Raji (cell line): Measurements from ENCODE around the gene FOXP3.

Experiments
- POLR2A ChIP-seq: IDR thresholded peaks from 2 replicates; pipeline ENCODE4 v1.6.1; 2011; ENCODE audit warnings: low read depth, low read length, control low read depth; ENCODE audit not compliant: insufficient read depth

The FOXP3 gene

DNA sequence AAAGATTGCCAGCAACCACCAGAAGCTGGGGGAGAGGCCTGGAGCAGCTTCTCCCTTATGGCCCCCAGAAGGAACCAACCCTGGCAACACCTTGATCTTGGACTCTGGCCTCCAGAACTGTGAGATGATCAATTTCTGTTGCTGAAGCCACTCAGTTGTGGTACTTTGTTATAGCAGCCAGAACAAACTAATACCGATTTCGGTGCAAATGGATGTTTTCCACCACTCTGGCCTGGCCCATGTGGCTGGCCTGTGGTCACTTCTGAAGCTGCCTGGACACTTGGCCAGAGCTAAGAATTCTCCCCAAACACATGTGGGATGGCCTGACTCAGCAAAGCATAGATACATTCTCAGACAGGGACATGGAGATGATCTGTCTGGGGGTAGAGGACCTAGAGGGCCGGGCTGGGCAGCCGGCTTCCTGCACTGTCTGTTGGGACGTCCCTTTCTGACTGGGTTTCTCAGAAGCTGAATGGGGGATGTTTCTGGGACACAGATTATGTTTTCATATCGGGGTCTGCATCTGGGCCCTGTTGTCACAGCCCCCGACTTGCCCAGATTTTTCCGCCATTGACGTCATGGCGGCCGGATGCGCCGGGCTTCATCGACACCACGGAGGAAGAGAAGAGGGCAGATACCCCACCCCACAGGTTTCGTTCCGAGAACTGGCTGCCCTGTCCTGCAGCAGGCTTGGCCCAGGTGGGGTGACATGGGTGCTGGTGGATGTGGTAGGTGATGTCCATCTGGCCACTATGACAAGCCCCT, 4.1 kb downstream of the FOXP3 start:
- TF ChIP-seq POLR2A = no peak

DNA sequence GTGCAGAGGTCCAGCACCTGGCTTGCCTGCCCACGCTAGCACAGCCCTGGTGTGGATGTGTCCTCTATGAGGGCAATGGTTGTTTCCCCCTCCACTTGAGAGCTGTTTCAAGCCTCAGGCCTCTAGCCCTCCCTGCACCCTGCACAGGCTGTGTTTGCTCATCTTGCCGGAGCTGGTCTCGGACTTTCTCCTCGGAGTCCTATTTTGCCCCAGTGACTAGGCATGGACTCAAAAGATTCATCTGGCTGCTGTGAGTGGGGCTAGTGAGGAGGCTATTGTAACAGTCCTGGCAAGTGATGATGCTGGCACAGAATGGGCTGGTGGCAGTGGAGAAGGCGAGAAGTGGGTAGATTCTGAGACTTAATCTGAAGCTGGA, 5.8 kb downstream of the FOXP3 start:
- no peak for TF ChIP-seq POLR2A

DNA sequence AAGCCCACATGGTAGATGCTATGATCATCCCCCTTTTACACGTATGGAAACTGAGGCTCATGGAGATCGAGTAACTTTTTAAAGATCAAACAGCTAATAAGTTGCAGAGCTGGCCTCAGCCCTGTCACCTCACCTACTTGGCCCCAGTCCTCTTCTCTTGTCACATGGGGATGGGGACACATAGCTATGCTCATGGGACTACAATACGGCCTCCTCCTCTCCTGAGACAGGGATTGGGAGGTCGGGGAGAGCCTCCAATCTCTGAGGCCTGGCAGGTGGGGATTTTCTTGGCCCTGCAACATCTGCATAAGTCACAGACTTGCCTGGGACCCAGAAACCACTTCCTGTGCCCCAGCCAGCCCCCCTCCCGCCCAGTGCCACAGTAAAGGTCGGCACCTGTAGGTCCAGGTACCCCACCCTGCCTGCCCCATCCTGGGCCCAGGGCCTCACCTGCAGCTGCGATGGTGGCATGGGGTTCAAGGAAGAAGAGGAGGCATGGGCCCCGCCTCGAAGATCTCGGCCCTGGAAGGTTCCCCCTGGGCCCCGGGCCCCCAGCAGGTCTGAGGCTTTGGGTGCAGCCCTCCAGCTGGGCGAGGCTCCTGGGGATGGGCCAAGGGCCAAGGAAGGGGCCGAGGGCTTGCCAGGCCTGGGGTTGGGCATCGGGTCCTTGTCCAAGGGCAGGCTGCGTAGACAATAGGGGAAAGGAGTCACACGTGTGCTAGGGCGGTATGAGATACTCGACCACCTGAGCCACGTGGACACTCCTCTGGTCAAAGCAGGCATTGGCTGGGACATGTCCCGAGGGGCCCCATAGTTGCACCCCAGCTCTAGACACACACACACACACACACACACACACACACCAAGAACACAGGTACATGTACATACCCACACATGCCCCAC, 6.4 kb downstream of the FOXP3 start:
- no peak for TF ChIP-seq POLR2A

DNA sequence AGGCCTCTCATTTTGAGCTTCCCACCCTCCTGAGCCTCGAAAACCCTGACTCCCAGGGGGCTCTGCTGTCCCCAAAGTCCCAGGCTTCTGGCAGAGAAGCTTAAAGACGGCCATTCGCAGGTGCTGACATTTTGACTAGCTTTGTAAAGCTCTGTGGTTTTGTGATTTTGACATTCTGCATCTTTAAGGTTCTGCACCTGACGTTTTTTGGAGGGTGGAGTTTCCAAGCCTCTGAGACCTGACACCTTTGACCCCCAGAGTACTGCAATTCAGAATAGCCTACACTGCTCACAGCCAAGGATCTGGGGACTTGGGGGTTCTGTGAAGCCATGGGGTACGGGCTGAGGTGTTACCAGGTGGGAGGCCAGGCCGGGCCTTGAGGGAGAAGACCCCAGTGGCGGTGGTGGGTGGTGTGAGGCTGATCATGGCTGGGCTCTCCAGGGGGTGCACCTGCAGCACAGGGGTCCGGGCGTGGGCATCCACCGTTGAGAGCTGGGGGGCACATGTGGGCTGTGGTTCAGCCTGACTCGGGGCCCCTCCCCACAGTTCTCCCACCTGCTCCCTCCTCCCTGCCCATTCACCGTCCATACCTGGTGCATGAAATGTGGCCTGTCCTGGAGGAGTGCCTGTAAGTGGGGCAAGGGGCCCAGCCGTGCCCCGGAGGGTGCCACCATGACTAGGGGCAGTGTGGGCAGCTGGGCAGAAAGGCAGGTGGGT, 7.3 kb downstream of the FOXP3 start:
- no peak for TF ChIP-seq POLR2A

DNA sequence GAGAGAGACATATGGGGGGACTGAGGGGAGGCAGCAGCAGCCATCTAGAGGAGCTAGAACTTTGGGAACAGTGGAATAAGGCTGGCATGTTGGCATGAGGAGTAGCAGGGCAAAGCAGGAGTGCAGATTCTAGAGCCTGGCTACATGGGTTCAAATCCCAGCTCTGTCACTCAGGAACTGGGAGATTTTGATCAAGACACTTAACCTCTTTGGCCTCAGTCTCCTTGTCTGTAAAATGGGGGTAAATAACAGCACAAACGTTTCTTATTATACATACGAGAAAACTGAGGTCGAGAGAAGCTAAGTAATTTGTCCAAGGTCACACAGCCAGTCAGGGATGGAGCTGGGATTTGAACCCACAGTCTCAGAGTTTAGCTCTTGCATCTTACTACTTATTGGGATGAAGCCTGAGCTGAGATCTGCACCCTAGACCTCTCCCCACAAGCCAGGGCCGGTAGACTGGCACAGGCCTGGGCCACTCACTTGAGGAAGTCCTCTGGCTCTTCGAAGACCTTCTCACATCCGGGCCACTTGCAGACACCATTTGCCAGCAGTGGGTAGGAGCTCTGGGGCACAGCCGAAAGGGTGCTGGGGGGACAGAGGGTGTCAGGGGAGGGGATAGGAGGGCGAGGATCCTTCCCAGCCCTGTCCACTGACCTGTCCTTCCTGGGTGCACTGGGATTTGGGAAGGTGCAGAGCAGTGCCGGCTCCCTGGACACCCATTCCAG, 8.1 kb downstream of the FOXP3 start:
- TF ChIP-seq POLR2A = no peak

DNA sequence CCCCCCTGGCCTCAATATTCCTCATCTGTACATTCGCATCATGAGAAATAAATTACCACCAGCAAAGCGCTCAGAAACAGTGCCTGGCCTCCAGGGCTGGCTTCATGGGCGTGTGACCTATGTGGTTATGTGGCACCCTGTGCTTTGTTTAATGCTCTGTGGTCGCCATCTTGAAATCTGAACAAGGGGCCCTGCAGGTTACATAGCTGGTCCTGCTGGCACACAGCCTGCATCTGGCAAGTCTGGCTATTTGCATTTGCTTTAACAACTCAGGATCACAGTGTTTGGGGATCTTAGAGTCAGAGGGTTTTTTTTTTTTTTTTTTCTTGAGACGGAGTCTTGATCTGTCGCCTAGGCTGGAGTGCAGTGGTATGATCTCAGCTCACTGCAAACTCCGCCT, 9.9 kb downstream of the FOXP3 start:
- no peak for TF ChIP-seq POLR2A

DNA sequence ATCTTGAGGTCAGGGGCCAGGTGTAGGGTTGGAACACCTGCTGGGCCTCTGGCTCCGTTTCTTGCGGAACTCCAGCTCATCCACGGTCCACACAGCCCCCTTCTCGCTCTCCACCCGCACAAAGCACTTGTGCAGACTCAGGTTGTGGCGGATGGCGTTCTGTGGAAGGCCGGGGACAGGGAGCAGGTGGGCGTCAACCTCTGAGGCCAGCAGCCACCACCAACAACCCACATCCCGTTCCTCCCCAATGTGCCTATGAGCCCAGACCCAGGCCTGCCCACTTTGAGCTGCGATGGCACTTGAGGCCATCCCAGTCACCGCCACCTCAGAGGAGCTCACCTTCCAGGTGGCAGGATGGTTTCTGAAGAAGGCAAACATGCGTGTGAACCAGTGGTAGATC, 13.2 kb downstream of the FOXP3 start:
- no peak for TF ChIP-seq POLR2A

DNA sequence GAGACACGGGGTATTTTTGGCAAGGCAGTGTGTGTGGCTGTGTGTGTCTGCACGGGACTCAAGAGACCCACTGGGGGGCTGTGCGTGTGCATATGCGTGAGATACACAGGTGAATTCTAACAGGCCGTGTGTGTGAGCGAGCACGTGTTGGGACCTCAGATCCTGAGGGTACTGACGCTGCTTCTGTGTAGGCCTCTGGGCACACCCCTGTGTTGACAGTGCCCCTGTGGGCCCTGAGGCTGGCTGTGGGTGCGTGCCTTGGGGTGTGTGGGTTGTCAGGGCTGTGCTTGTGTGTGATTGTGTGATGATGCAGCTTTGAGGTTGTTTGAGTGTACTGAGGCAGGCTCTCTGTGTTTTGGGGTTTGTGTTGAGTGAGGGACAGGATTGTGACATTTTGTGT, 13.9 kb downstream of the FOXP3 start:
- no peak for TF ChIP-seq POLR2A

DNA sequence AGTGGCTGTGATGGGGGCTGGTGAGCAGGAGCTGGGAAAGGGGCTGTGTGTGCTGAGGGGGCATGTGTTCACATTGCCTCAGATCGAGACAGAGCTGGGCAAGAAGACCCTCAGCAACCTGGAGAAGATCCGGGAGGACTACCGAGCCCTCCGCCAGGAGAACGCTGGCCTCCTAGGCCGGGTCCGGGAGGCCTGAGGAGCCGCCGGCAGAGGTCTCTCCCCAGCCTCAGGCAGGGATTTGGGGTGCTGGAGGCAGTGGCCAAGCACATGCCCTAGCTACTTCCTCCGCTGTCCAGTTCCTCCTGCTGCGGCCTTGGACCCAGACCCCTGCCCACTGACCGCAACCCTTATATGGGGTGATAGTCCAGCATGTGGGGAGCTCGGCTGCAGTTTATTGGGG, 14.4 kb downstream of the FOXP3 start:
- no peak for TF ChIP-seq POLR2A

DNA sequence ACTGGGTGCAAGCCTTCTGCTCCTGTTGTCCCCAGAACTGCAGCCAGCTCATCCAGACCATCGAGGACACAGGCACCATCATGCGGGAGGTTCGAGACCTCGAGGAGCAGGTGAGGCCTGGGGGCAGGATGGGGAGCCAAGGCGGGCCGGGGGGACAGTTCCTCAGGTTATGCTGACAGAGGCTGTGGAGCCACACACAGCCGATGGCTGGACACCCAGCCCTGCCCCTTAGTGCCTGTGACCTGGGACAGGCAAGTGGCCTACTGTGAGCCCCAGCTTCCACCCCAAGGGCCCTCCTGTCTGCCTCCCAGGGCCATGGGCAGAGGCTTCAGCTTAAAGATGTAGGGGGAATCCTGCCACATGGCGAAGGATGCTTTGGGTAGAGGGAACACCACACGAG, 14.9 kb downstream of the FOXP3 start:
- no peak for TF ChIP-seq POLR2A

DNA sequence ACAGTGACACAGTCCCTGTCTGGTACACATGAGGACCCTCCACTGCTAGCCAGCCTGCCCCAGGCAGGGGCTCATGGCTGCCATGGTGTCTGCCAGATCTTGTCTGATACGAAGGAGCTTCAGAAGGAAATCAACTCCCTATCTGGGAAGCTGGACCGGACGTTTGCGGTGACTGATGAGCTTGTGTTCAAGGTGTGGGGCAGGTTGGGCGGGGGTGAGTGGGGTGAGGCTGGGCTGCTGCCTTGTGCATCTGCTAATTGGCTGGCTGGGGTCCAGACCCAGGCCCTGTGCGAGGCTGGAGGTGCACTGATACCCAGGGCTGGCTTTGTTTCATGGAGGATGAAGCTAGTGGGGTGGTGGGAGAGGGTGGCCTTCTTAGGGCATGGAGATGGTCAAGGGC, 15.4 kb downstream of the FOXP3 start:
- TF ChIP-seq POLR2A = no peak

DNA sequence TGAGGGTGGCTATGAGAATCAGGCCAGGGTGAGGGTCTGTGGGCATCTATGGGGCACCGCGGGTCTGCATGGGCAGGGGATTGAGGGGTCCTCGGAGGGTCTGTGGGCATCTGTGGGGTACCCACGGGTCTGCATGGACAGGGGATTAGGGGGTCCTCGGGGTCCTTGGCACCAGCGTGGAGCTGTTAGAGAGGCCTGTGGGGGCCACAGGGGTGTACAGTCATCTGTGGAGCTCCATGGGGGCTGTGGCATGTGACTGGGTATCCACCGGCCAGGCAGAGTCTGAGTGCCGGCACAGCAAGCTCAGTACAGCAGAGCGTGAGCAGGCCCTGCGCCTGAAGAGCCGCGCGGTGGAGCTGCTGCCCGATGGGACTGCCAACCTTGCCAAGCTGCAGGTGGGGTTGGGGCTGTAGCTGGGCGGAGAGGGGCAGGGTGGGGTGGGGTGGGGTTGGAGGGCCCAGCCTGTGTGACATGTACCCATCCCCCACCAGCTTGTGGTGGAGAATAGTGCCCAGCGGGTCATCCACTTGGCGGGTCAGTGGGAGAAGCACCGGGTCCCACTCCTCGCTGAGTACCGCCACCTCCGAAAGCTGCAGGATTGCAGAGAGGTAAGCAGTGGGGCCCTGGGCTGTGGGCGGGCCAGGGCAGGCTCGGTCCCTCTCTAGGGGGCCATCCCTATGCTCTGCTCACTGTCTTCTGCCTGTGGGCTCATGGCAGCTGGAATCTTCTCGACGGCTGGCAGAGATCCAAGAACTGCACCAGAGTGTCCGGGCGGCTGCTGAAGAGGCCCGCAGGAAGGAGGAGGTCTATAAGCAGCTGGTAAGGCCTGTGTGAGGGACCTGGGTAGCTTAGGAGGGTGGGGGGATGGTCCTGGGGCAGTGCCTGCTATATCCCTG, 16.3 kb downstream of the FOXP3 start:
- no peak for TF ChIP-seq POLR2A

DNA sequence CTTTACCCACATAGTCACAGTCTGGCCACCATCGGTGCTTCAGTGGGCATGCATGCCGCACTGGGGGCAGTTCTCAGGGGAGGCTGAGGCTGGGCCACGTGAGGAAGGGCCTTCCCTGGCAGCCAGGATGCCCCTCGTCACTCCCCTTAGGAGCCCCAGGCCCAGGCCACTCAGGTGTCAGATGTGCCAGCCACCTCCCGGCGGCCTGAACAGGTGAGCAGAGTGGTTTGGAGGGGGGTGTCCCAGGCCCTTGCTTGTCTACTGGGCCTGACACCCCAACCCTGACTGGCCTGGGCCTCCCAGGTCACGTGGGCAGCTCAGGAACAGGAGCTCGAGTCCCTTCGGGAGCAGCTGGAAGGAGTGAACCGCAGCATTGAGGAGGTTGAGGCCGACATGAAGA, 17.2 kb downstream of the FOXP3 start:
- no peak for TF ChIP-seq POLR2A

DNA sequence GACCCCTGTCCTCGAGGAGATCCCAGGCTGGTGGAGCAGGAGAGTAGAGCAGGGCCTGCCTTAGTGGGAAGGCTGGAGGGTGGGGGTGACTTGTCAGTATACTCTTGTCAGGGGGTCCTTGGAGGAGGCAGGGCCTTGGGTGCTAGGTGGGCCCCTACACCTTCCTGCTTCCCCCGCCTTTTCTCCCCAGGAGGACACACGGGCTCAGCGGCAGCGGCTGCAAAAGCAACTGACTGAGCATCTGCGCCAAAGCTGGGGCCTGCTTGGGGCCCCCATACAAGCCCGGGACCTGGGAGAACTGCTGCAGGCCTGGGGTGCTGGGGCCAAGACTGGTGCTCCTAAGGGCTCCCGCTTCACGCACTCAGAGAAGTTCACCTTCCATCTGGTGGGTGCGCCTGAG, 18.0 kb downstream of the FOXP3 start:
- no peak for TF ChIP-seq POLR2A
